GM19397 (cell line): Measurements from ENCODE around the gene CDCA4.

ENCODE experiments used
- ATAC-seq: cut with Tn5 transposase; IDR thresholded peaks from one replicate; pipeline ENCODE4 v1.9.1; 2021; ENCODE audit warnings: mild to moderate bottlenecking, moderate library complexity; ENCODE audit not compliant: unreplicated experiment

CDCA4 gene

GRCh38 chr14:105015242-105015641, 5.6 kb downstream of the CDCA4 start:
- ATAC-seq: no peak

- no peak for ATAC-seq
These were observed 6.3 kb downstream of the CDCA4 start for GRCh38 chr14:105014631-105015030.

GRCh38 chr14:105014032-105014431, 6.9 kb downstream of the CDCA4 start:
- no peak for ATAC-seq

GRCh38 chr14:105013150-105013785, 7.6 kb downstream of the CDCA4 start:
- ATAC-seq: no peak

- no peak for ATAC-seq
These were observed 8.5 kb downstream of the CDCA4 start for GRCh38 chr14:105012171-105012985.

- no peak for ATAC-seq
These were observed 9.4 kb downstream of the CDCA4 start for GRCh38 chr14:105011312-105011990.

GRCh38 chr14:105010891-105011291, 10.0 kb downstream of the CDCA4 start:
- ATAC-seq: no peak

GRCh38 chr14:105010106-105010505, 10.8 kb downstream of the CDCA4 start:
- no peak for ATAC-seq

GRCh38 chr14:105007593-105008264, 13.2 kb downstream of the CDCA4 start:
- ATAC-seq: no peak

GRCh38 chr14:105006831-105007592, 13.9 kb downstream of the CDCA4 start:
- ATAC-seq: no peak

- ATAC-seq: no peak
These were observed 14.7 kb downstream of the CDCA4 start for GRCh38 chr14:105005929-105006830.

GRCh38 chr14:105005329-105005928, 15.5 kb downstream of the CDCA4 start:
- ATAC-seq: no peak

- ATAC-seq: no peak
These were observed 21.5 kb downstream of the CDCA4 start for GRCh38 chr14:104999361-104999760.

- ATAC-seq: no peak
These were observed 22.1 kb downstream of the CDCA4 start for GRCh38 chr14:104998801-104999200.

GRCh38 chr14:104996483-104996882, 24.4 kb downstream of the CDCA4 start:
- ATAC-seq: no peak

- ATAC-seq: no peak
These were observed 24.9 kb downstream of the CDCA4 start for GRCh38 chr14:104996032-104996431.

GRCh38 chr14:104994978-104995377, 25.9 kb downstream of the CDCA4 start:
- no peak for ATAC-seq

GRCh38 chr14:104993808-104994591, 26.9 kb downstream of the CDCA4 start:
- no peak for ATAC-seq
